Medulla oblongata (tissue), 1 donor: ENCODE results near the gene ISY1.
A peak's percentile ranks its signal among the peaks of the same experiment; 100 is the strongest.
"Not testable (repeated sequence)": the region's sequence is repeated elsewhere in the genome, so short reads cannot be mapped to it uniquely, and the experiment has no call there.

Source experiments
- DNase-seq: peaks from one replicate; pipeline ENCODE4 v3.0.0-alpha.2; 2015; ENCODE audit errors: extremely low spot score

ISY1 gene

GRCh38 chr3:129160891-129161859, at the start of gene ISY1:
Gene ISY1 (minus strand): TSS chr3:129161063. CDS start chr3:129160975, 88 bp downstream.
- DNase-seq: peak; percentile 96

GRCh38 chr3:129207479-129207878, 46.6 kb upstream of the ISY1 start:
- peak; percentile 54 for DNase-seq

GRCh38 chr3:129205109-129205832, 44.4 kb upstream of the ISY1 start:
- no peak for DNase-seq

- no peak for DNase-seq
These were observed 43.6 kb upstream of the ISY1 start for GRCh38 chr3:129204473-129204872.

GRCh38 chr3:129199366-129199765, 38.5 kb upstream of the ISY1 start:
- DNase-seq: no peak

DNA sequence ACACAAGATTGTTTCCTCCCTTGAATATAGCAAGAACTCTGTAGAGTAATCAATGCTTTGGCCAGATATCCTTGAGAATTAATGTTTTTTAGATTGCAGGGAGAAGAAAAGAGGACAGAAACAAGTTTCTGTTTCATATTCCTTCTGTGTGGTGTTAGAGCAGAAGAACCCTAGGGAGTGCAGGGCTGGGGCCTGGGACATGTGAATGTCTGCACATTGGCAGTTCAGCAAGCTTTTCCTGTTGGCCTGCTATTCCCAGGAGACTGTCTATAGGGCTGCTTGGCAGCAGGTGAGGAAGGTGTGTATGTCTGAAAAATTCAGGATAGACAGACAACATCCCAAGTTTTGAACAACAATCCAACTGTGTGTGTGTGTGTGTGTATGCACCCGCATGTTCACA, 36.5 kb upstream of the ISY1 start:
- peak; percentile 24 for DNase-seq

GRCh38 chr3:129196601-129197000, 35.7 kb upstream of the ISY1 start:
- peak; percentile 12 for DNase-seq

DNA sequence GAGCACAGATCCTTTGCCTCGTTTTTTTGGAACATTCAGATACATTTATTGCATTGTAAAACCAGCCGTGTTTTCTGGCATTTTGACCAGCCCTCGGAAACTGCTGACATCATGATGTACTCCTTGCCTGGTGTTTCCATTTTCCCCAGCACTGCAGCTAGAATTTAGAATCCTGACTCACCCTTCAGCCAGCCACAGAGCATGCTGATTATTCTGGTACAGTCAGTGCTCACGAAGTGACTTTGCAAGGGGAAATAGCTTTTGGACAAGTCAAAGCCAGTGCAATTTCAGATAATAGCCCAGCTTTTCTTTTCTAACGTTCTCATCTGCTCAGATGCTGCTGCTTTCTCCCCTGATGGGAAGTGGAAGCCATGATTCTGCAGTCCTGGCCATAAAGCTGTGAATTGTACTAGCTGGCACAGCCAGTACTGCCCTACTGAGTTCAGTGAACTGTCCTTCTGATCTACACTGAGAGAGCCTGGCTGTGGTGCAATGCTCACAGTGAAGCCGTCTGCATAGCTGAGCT, 34.9 kb upstream of the ISY1 start:
- DNase-seq: peak; percentile 84

DNA sequence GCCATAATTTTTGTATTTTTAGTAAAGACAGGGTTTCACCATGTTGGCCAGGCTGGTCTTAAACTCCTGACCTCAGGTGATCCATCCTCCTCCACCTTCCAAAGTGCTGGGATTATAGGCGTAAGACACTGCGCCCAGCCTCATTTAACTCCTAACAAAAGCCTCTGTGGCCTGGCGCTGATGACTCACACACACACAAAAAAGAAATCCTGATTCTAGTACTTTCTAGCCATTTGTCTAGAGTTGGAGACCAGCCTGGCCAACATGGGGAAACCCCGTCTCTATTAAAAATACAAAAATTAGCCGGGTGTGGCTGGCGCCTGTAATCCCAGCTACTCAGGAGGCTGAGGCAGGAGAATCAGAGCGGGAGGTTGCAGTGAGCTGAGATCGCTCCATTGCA, 28.9 kb upstream of the ISY1 start:
- not testable (repeated sequence) for DNase-seq

DNA sequence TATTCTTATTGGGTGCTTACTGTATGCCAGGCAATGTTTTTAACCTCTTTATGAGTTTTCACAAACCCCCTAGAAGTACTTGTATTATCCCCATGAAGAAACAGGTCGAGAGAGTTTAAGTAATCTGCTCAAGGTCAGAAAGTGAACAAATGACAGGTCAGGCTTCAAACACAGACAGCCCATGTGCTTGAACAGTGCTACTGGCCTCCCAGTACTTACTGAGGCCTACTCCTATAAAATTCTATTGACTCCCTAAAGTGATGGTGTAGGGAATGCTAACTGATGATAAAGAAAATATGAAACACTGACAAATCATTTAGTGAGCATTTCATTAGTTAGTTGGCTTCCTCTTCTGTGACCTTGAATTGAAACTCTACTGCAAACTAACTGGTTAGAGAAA, 27.0 kb upstream of the ISY1 start:
- no peak for DNase-seq

- no peak for DNase-seq
These were observed 24.9 kb upstream of the ISY1 start for GRCh38 chr3:129185783-129186182.

DNA sequence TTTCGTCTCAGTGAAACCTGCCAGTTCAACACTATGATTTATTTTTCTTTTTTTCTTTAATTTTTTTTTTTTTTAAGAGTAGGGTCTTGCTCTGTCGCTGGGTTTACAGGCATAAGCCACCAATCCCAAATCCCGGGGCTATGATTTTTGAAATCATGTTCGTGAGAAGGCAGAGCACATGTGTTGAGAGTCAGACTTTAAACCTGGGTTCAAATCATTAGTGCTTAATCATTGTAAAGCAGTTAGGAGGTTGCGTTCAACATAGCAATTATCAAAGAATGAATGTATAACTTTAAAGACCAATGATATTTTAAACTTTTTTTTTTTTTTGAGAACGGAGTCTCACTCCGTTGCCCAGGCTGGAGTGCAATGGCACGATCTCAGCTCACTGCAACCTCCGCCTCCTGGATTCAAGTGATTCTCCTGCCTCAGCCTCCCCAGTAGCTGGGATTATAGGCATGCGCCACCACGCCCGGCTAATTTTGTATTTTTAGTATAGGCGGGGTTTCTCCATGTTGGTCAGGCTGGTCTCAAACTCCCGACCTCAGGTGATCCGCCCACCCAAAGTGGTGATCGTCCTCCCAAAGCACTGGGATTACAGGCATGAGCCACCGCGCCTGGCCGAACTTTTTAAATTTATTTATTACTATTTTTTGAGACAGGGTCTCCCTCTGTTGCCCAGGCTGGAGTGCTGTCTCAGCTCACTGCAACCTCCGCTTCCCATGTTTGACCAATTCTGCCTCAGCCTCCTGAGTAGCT, 24.1 kb upstream of the ISY1 start:
- not testable (repeated sequence) for DNase-seq

DNA sequence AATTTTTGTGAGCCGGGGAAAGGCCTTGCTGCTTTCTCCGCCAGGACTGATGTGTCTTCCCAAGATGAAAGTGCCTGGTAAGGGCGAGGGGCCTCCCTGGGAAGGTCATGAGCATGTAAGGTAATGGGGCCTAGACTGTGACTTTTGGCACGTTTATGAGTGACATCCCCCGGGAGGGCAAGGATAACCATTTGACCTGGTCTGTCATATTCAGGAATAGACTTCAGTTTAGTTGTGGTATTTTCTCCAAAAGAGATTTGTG, 23.5 kb upstream of the ISY1 start:
- DNase-seq: no peak

- peak; percentile 96 for DNase-seq
These were observed 22.9 kb upstream of the ISY1 start, which contains the start of gene CNBP for GRCh38 chr3:129183569-129184395. Gene CNBP (minus strand): TSS chr3:129183896. CDS start chr3:129171757, 12,139 bp downstream.

DNA sequence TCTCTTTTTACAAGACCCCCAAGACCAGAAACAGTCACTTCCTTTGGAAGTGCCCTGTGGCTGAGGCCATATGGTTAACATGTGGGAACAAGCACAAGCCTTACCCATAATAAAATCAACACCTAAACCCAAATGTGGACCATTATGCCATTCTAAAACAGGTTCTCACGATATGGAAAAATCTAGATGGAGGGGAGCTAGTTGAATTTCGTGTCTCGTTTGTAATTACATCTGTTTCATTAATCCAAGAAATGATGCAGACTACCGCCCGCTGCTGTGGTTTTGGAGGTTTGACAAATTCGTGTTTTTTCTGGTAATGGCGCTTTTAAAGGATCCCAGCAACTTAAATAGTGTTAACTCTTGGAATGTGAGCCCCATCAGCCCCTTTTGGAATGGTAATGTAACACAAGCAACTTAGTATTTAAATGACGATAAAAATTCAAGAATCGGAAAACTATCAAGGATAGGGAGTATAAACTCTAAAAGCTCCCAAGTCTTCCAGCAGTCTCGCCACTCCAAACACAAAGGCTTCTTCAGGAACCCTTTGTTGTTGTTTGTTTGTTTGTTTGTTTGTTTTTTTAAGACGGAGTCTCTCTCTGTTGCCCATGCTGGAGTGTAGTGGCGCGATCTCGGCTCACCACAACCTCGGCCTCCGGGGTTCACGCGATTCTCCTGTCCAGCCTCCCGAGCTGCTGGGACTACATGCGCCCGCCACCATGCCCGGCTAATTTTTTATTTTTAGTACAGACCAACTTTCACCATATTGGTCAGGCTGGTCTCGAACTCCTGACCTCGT, 21.7 kb upstream of the ISY1 start:
- peak; percentile 21 for DNase-seq

DNA sequence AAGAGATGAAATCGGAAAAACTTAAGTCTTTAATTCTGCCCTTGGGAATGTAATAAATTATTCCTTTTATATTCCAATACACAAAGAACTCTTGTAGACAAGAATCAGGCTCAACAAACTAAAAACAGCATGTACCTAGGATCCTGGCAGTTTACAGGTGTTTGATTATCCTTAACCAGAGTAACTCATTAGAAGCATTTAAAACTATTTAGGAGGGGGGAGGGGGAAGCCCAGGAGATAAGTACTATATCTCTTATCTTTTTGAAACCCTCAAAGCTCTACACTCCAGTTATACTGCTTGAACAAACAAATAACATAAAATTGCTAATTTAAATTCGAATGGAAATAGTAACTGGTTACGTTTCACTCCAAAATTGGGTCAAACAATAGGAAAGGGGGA, 21.0 kb upstream of the ISY1 start:
- DNase-seq: no peak

GRCh38 chr3:129180461-129180860, 19.6 kb upstream of the ISY1 start:
- no peak for DNase-seq

DNA sequence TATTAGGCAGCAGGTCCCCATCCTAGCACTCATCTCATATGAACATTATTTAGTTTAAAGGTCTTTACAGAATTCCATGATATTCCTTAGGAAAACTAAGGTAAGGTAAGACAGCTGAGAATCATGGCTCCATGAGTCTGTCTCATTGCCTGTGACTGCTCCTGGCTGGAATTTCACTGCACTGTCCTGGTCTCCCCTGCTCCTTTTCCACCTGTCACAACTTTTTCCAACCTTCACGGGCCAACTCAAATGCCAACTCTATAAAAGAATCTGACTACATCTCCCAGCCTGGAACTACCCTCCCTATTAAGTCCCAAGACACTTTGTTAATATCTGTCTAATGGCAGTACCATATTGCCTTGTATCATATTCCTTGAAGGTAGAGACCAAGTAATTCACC, 15.2 kb upstream of the ISY1 start:
- no peak for DNase-seq

DNA sequence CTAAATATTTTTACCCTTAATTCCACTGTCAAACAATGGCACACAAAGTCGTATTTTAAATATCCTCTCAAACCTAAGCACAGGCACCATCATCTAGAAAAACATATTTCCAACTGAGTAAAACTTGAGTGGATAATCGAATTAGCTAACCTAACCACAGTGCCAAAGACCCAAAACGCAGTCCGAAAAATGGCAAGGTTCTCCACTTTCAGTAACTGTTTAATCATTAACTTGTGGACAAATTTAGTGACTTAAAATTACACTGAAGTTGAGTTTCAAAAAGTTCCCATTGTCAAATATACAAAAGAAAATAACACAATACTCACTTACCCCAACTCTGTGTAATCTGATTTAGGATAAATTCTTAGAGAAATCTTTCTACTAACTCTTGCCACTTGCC, 12.9 kb upstream of the ISY1 start:
- no peak for DNase-seq

DNA sequence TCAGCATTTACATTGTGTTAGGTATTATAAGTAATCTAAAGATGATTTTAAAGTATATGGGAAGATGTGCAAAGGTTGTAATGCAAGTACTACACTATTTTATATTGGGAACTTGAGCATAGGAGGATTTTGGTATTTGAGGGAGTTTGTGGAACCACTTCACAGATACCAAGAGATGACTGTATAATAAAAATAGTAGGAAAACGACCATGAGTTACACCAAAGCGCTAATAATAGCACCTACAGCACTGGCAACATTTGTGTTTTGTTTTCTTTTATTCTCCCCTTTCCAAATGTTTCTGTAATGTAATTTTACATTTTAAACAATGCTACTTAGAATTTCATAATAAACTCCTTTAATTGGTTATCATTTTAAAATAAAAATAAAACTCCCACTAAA, 12.3 kb upstream of the ISY1 start:
- no peak for DNase-seq
